Keratinocyte (primary cell): Measurements from ENCODE around the gene KIF21B.

ENCODE experiments used
- EZH2 ChIP-seq: IDR thresholded peaks from one replicate; pipeline ENCODE4 v1.6.1; 2012; ENCODE audit warnings: inconsistent platforms, mild to moderate bottlenecking, low read length, moderate library complexity
- TF ChIP-seq, protein P1 (sequence below), 3 experiments: IDR thresholded peaks in 1 of 3; conservative IDR thresholded peaks in 1 of 3; optimal IDR thresholded peaks in 1 of 3; 2 replicates in 2 of 3; 3 replicates in 1 of 3; pipeline versions ENCODE3 to v1.5.1; 2011; ENCODE audit warnings: low read length in 3 of 3, mild to moderate bottlenecking in 3 of 3, moderate library complexity in 2 of 3, control low read depth in 1 of 3, inconsistent platforms in 1 of 3; ENCODE audit not compliant: insufficient read depth in 2 of 3; ENCODE audit errors: extremely low read depth in 1 of 3

DNA sequence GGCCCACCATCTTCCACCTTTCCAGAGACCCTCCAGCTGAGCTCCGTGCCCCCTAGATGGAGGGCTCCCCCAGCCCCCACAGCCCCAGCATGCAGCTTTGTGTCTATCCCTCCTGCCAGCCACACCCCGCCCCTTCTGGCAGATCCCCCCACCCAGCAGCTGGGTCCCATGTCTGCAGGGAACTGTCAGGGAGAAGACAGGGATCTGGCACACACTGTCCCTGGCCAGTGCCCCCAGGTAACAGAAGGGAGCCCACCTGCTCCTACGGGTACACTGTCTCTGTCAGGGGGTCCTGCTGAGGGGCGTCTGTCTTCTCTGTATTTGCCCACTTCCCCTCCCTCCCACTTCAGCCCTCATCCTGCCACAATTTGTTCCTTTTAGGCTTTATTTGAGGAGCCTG, 11.2 kb upstream of the KIF21B start:
- TF ChIP-seq, protein P1, sequence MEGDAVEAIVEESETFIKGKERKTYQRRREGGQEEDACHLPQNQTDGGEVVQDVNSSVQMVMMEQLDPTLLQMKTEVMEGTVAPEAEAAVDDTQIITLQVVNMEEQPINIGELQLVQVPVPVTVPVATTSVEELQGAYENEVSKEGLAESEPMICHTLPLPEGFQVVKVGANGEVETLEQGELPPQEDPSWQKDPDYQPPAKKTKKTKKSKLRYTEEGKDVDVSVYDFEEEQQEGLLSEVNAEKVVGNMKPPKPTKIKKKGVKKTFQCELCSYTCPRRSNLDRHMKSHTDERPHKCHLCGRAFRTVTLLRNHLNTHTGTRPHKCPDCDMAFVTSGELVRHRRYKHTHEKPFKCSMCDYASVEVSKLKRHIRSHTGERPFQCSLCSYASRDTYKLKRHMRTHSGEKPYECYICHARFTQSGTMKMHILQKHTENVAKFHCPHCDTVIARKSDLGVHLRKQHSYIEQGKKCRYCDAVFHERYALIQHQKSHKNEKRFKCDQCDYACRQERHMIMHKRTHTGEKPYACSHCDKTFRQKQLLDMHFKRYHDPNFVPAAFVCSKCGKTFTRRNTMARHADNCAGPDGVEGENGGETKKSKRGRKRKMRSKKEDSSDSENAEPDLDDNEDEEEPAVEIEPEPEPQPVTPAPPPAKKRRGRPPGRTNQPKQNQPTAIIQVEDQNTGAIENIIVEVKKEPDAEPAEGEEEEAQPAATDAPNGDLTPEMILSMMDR (optimal IDR thresholded peaks at IDR 0.05 in 1 of 3, IDR thresholded peaks at IDR 0.05 in 1 of 3, conservative IDR thresholded peaks at IDR 0.05 in 1 of 3; ENCODE audit: extremely low read depth in 1 of 3, insufficient read depth in 2 of 3, low read length in 3 of 3): no peak
- TF ChIP-seq EZH2: no peak
